Measurements from ENCODE around the gene RAI14. TPM values are rescaled to one million over a fixed set of nuclear protein-coding genes. Genes with fewer than 3 reads are reported as not detected.

RAI14 gene
- total RNA-seq, 1 donor from 2014 or later, result 11.5 TPM

- Histone ChIP-seq H3K27me3 (ENCODE audit: control insufficient read depth in 3 of 3, insufficient read depth in 3 of 3, low read length in 3 of 3) (peaks cover 0 to 20% (median 10%) of the 10 kb centered on the region in 3 donors), H3K36me3 (ENCODE audit: control insufficient read depth in 3 of 3, insufficient read depth in 3 of 3, low read length in 3 of 3) (no peaks in the 10 kb centered on the region), H3K9me3 (ENCODE audit: control insufficient read depth in 3 of 3, low read length in 3 of 3) (no peaks in the 10 kb centered on the region), H3K9ac (ENCODE audit: low read depth in 1 of 3, low read length in 3 of 3) (peak overlapping the region; percentile 47 to 68 (median 62)), H3K27ac (ENCODE audit: low read depth, low read length) (peak overlapping the region; percentile 75), H3K4me3 (ENCODE audit: low read length in 3 of 3) (peak overlapping the region; percentile 28 to 65 (median 46)), H3K4me1 (ENCODE audit: control insufficient read depth in 3 of 3, insufficient read depth in 3 of 3, low read length in 3 of 3) (peaks cover 10 to 21% (median 18%) of the 10 kb centered on the region in 3 donors)
Measured at GRCh38 chr5:34657274-34657921, 1.3 kb downstream of the RAI14 start.

GRCh38 chr5:34657988-34658387 lies 1.9 kb downstream of the RAI14 start:
- peaks cover 10 to 21% (median 18%) of the 10 kb centered on the region in 3 donors for H3K4me1 ChIP-seq (ENCODE audit: control insufficient read depth in 3 of 3, insufficient read depth in 3 of 3, low read length in 3 of 3)
- no peak overlapping the region for H3K27ac ChIP-seq (ENCODE audit: low read depth, low read length)
- H3K9me3 ChIP-seq (ENCODE audit: control insufficient read depth in 3 of 3, low read length in 3 of 3), result no peaks in the 10 kb centered on the region
- no peaks in the 10 kb centered on the region for H3K36me3 ChIP-seq (ENCODE audit: control insufficient read depth in 3 of 3, insufficient read depth in 3 of 3, low read length in 3 of 3)
- H3K4me3 ChIP-seq (ENCODE audit: low read length in 3 of 3), result peak overlapping the region in 2 of 3 donors; percentile 15 to 28
- peak overlapping the region in 2 of 3 donors; percentile 26 to 62 for H3K9ac ChIP-seq (ENCODE audit: low read depth in 1 of 3, low read length in 3 of 3)
- peaks cover 0 to 20% (median 10%) of the 10 kb centered on the region in 3 donors for H3K27me3 ChIP-seq (ENCODE audit: control insufficient read depth in 3 of 3, insufficient read depth in 3 of 3, low read length in 3 of 3)

- Histone ChIP-seq H3K9me3 (ENCODE audit: control insufficient read depth in 3 of 3, low read length in 3 of 3) (no peaks in the 10 kb centered on the region), H3K4me1 (ENCODE audit: control insufficient read depth in 3 of 3, insufficient read depth in 3 of 3, low read length in 3 of 3) (peaks cover 10 to 21% (median 18%) of the 10 kb centered on the region in 3 donors), H3K9ac (ENCODE audit: low read depth in 1 of 3, low read length in 3 of 3) (no peak overlapping the region), H3K27me3 (ENCODE audit: control insufficient read depth in 3 of 3, insufficient read depth in 3 of 3, low read length in 3 of 3) (peaks cover 0 to 20% (median 10%) of the 10 kb centered on the region in 3 donors), H3K27ac (ENCODE audit: low read depth, low read length) (no peak overlapping the region), H3K36me3 (ENCODE audit: control insufficient read depth in 3 of 3, insufficient read depth in 3 of 3, low read length in 3 of 3) (no peaks in the 10 kb centered on the region), H3K4me3 (ENCODE audit: low read length in 3 of 3) (no peak overlapping the region)
Measured at GRCh38 chr5:34659168-34659567, 3.0 kb downstream of the RAI14 start.

- no peak overlapping the region for H3K9ac ChIP-seq (ENCODE audit: low read depth in 1 of 3, low read length in 3 of 3)
- peaks cover 0 to 20% (median 10%) of the 10 kb centered on the region in 3 donors for H3K27me3 ChIP-seq (ENCODE audit: control insufficient read depth in 3 of 3, insufficient read depth in 3 of 3, low read length in 3 of 3)
- H3K27ac ChIP-seq (ENCODE audit: low read depth, low read length), result no peak overlapping the region
Measured at GRCh38 chr5:34660444-34660843, 4.3 kb downstream of the RAI14 start.

GRCh38 chr5:34663771-34664496 lies 7.8 kb downstream of the RAI14 start:
- Histone ChIP-seq H3K9ac (ENCODE audit: low read depth in 1 of 3, low read length in 3 of 3) (no peak overlapping the region), H3K4me1 (ENCODE audit: control insufficient read depth in 3 of 3, insufficient read depth in 3 of 3, low read length in 3 of 3) (no peaks in the 10 kb centered on the region), H3K36me3 (ENCODE audit: control insufficient read depth in 3 of 3, insufficient read depth in 3 of 3, low read length in 3 of 3) (no peaks in the 10 kb centered on the region), H3K9me3 (ENCODE audit: control insufficient read depth in 3 of 3, low read length in 3 of 3) (no peaks in the 10 kb centered on the region), H3K4me3 (ENCODE audit: low read length in 3 of 3) (no peak overlapping the region), H3K27me3 (ENCODE audit: control insufficient read depth in 3 of 3, insufficient read depth in 3 of 3, low read length in 3 of 3) (peaks cover 0 to 8% (median 0%) of the 10 kb centered on the region in 3 donors), H3K27ac (ENCODE audit: low read depth, low read length) (no peak overlapping the region)

More at GRCh38 chr5:34660444-34660843, 4.3 kb downstream of the RAI14 start:
- Histone ChIP-seq H3K9me3 (ENCODE audit: control insufficient read depth in 3 of 3, low read length in 3 of 3) (no peaks in the 10 kb centered on the region), H3K4me3 (ENCODE audit: low read length in 3 of 3) (no peak overlapping the region), H3K4me1 (ENCODE audit: control insufficient read depth in 3 of 3, insufficient read depth in 3 of 3, low read length in 3 of 3) (peaks cover 10 to 19% (median 12%) of the 10 kb centered on the region in 3 donors), H3K36me3 (ENCODE audit: control insufficient read depth in 3 of 3, insufficient read depth in 3 of 3, low read length in 3 of 3) (no peaks in the 10 kb centered on the region)

GRCh38 chr5:34666392-34667080 lies 10.4 kb downstream of the RAI14 start:
- H3K9me3 ChIP-seq (ENCODE audit: control insufficient read depth in 3 of 3, low read length in 3 of 3), result no peaks in the 10 kb centered on the region
- H3K9ac ChIP-seq (ENCODE audit: low read depth in 1 of 3, low read length in 3 of 3), result no peak overlapping the region
- no peak overlapping the region for H3K27ac ChIP-seq (ENCODE audit: low read depth, low read length)
- H3K36me3 ChIP-seq (ENCODE audit: control insufficient read depth in 3 of 3, insufficient read depth in 3 of 3, low read length in 3 of 3), result no peaks in the 10 kb centered on the region
- no peaks in the 10 kb centered on the region for H3K4me1 ChIP-seq (ENCODE audit: control insufficient read depth in 3 of 3, insufficient read depth in 3 of 3, low read length in 3 of 3)
- H3K27me3 ChIP-seq (ENCODE audit: control insufficient read depth in 3 of 3, insufficient read depth in 3 of 3, low read length in 3 of 3), result no peaks in the 10 kb centered on the region
- no peak overlapping the region for H3K4me3 ChIP-seq (ENCODE audit: low read length in 3 of 3)

GRCh38 chr5:34667705-34668104 lies 11.6 kb downstream of the RAI14 start:
- H3K4me1 ChIP-seq (ENCODE audit: control insufficient read depth in 3 of 3, insufficient read depth in 3 of 3, low read length in 3 of 3), result no peaks in the 10 kb centered on the region
- no peak overlapping the region for H3K27ac ChIP-seq (ENCODE audit: low read depth, low read length)
- no peaks in the 10 kb centered on the region for H3K9me3 ChIP-seq (ENCODE audit: control insufficient read depth in 3 of 3, low read length in 3 of 3)
- no peaks in the 10 kb centered on the region for H3K36me3 ChIP-seq (ENCODE audit: control insufficient read depth in 3 of 3, insufficient read depth in 3 of 3, low read length in 3 of 3)
- H3K27me3 ChIP-seq (ENCODE audit: control insufficient read depth in 3 of 3, insufficient read depth in 3 of 3, low read length in 3 of 3), result no peaks in the 10 kb centered on the region
- no peak overlapping the region for H3K9ac ChIP-seq (ENCODE audit: low read depth in 1 of 3, low read length in 3 of 3)
- no peak overlapping the region for H3K4me3 ChIP-seq (ENCODE audit: low read length in 3 of 3)

- Histone ChIP-seq H3K4me1 (ENCODE audit: control insufficient read depth in 3 of 3, insufficient read depth in 3 of 3, low read length in 3 of 3) (peaks cover 0 to 4% (median 4%) of the 10 kb centered on the region in 3 donors), H3K9ac (ENCODE audit: low read depth in 1 of 3, low read length in 3 of 3) (no peak overlapping the region), H3K4me3 (ENCODE audit: low read length in 3 of 3) (no peak overlapping the region), H3K36me3 (ENCODE audit: control insufficient read depth in 3 of 3, insufficient read depth in 3 of 3, low read length in 3 of 3) (no peaks in the 10 kb centered on the region), H3K27ac (ENCODE audit: low read depth, low read length) (no peak overlapping the region), H3K27me3 (ENCODE audit: control insufficient read depth in 3 of 3, insufficient read depth in 3 of 3, low read length in 3 of 3) (no peaks in the 10 kb centered on the region), H3K9me3 (ENCODE audit: control insufficient read depth in 3 of 3, low read length in 3 of 3) (no peaks in the 10 kb centered on the region)
Measured at GRCh38 chr5:34669931-34670516, 13.9 kb downstream of the RAI14 start.

GRCh38 chr5:34672196-34672595 lies 16.1 kb downstream of the RAI14 start:
- Histone ChIP-seq H3K36me3 (ENCODE audit: control insufficient read depth in 3 of 3, insufficient read depth in 3 of 3, low read length in 3 of 3) (no peaks in the 10 kb centered on the region), H3K9ac (ENCODE audit: low read depth in 1 of 3, low read length in 3 of 3) (no peak overlapping the region), H3K27ac (ENCODE audit: low read depth, low read length) (no peak overlapping the region), H3K4me1 (ENCODE audit: control insufficient read depth in 3 of 3, insufficient read depth in 3 of 3, low read length in 3 of 3) (peaks cover 0 to 4% (median 4%) of the 10 kb centered on the region in 3 donors), H3K27me3 (ENCODE audit: control insufficient read depth in 3 of 3, insufficient read depth in 3 of 3, low read length in 3 of 3) (no peaks in the 10 kb centered on the region), H3K9me3 (ENCODE audit: control insufficient read depth in 3 of 3, low read length in 3 of 3) (no peaks in the 10 kb centered on the region), H3K4me3 (ENCODE audit: low read length in 3 of 3) (no peak overlapping the region)
